ENCODE data around the gene SIMC1.

DNA sequence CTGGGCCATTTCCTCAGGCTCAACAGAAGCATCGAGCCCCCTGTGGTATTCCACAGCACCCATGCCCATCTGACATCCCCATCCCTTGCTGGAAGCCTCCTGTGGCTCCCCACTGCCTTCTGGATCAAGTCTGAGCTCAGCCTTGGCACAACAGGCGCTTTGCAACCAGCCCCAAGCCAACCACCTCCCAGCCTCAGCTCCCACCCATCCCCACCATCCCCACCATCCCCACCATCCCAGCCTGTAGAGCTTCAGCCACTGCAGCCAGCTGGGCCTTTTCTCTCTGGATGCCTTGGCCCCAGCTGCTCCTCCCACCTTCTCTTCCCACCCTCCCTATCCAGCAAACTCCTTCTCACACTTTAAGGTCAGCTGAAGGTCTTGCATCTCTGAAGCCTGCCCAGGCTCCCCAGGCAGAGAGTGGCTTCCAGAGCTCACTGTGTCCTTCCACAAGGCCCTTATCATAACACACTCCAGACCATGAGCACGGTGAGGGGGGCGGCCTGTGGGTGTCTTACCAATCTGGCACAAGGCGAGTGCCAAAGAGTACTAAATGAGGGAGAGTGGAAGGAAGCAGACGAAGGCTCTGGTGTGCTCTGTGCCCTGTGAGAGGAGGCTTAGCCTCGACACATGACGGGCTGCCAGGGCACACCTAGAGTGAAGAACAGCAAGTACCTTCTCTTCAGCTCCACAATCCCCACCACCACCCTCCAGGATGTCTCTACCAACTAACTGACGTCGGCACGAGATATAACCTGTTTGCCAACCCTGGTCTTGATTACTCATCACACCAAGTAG is 156.9 kb downstream of the SIMC1 start:
- TF ChIP-seq, protein P1, sequence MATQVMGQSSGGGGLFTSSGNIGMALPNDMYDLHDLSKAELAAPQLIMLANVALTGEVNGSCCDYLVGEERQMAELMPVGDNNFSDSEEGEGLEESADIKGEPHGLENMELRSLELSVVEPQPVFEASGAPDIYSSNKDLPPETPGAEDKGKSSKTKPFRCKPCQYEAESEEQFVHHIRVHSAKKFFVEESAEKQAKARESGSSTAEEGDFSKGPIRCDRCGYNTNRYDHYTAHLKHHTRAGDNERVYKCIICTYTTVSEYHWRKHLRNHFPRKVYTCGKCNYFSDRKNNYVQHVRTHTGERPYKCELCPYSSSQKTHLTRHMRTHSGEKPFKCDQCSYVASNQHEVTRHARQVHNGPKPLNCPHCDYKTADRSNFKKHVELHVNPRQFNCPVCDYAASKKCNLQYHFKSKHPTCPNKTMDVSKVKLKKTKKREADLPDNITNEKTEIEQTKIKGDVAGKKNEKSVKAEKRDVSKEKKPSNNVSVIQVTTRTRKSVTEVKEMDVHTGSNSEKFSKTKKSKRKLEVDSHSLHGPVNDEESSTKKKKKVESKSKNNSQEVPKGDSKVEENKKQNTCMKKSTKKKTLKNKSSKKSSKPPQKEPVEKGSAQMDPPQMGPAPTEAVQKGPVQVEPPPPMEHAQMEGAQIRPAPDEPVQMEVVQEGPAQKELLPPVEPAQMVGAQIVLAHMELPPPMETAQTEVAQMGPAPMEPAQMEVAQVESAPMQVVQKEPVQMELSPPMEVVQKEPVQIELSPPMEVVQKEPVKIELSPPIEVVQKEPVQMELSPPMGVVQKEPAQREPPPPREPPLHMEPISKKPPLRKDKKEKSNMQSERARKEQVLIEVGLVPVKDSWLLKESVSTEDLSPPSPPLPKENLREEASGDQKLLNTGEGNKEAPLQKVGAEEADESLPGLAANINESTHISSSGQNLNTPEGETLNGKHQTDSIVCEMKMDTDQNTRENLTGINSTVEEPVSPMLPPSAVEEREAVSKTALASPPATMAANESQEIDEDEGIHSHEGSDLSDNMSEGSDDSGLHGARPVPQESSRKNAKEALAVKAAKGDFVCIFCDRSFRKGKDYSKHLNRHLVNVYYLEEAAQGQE (IDR thresholded peaks at IDR 0.05; ENCODE audit: low read depth, low read length): no peak
- TF ChIP-seq, protein P2, sequence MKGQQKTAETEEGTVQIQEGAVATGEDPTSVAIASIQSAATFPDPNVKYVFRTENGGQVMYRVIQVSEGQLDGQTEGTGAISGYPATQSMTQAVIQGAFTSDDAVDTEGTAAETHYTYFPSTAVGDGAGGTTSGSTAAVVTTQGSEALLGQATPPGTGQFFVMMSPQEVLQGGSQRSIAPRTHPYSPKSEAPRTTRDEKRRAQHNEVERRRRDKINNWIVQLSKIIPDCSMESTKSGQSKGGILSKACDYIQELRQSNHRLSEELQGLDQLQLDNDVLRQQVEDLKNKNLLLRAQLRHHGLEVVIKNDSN (IDR thresholded peaks at IDR 0.05; ENCODE audit: borderline replicate concordance, low read depth): no peak
- TF ChIP-seq EZH2phosphoT487 (IDR thresholded peaks at IDR 0.05; ENCODE audit: borderline replicate concordance, low read depth): no peak
- TF ChIP-seq, protein P3, sequence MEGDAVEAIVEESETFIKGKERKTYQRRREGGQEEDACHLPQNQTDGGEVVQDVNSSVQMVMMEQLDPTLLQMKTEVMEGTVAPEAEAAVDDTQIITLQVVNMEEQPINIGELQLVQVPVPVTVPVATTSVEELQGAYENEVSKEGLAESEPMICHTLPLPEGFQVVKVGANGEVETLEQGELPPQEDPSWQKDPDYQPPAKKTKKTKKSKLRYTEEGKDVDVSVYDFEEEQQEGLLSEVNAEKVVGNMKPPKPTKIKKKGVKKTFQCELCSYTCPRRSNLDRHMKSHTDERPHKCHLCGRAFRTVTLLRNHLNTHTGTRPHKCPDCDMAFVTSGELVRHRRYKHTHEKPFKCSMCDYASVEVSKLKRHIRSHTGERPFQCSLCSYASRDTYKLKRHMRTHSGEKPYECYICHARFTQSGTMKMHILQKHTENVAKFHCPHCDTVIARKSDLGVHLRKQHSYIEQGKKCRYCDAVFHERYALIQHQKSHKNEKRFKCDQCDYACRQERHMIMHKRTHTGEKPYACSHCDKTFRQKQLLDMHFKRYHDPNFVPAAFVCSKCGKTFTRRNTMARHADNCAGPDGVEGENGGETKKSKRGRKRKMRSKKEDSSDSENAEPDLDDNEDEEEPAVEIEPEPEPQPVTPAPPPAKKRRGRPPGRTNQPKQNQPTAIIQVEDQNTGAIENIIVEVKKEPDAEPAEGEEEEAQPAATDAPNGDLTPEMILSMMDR (IDR thresholded peaks at IDR 0.05): no peak
- TF ChIP-seq CHD2 (IDR thresholded peaks at IDR 0.05; ENCODE audit: low read length, partially characterized antibody): no peak
- no peak for TF ChIP-seq TEAD4 (IDR thresholded peaks at IDR 0.05; ENCODE audit: borderline replicate concordance, insufficient read depth)

Measured in SK-N-SH (cell line).